Middle frontal gyrus (tissue), 1 donor: ENCODE data around the gene KLK7.

Experiments
- DNase-seq: peaks from one replicate; pipeline ENCODE4 v3.0.0-alpha.2; 2015; ENCODE audit warnings: low spot score; ENCODE audit errors: extremely low spot score

The KLK7 gene

DNA sequence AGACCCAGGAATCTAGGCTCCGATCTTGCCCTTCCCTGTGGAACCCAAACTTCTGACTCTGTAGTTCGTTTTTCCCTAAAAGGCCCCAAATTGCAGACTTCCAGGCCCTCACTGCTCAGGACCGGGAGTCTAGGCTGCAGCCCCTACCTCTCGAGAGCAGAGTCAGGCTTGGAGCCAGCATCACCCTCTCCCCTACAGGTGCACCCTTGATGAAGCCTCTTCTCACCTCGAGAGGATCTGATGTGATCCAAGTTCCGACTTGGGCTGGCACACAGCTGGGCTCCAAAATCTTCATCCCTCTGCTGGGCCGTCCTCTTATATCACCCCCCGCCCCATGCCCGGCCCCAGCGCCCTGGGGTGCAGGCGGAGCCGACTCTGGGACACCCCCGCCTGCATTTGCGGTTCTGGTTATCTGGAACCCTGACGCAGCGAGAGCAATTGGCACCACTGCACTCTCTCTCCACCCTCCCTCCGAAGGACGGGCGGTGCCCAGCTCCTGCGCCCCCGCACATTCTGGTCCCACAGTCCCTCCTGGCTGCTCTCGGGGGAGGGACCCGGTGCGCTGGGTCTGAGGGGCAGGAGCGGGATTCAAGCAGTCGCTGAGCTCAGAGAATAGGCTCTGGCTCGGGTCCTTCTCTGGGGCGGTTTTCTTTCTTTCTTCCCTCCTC, at the start of gene KLK7:
KLK7 (minus strand) TSS at position 293 of the 668 bp plus-strand sequence. CDS start 1,518 bp downstream, outside the sequence.
- DNase-seq = no peak

DNA sequence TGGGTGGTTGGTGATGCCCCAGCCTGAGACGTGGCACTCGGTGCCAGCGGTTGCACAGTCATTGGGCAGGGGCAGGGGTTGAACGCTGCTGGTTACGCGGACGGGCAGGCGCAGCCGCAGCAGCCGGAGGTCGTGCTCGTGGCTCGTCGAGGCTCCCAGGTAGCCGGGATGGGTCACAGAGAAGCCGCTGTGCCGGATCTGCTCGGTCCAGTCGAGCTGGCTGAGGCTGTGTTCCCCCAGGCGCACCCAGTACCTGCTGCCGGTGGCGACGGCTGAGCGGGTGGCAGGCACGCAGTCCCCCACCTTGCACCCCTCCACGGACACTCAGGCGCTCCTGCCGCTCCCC, 48.1 kb upstream of the KLK7 start:
- no peak for DNase-seq

DNA sequence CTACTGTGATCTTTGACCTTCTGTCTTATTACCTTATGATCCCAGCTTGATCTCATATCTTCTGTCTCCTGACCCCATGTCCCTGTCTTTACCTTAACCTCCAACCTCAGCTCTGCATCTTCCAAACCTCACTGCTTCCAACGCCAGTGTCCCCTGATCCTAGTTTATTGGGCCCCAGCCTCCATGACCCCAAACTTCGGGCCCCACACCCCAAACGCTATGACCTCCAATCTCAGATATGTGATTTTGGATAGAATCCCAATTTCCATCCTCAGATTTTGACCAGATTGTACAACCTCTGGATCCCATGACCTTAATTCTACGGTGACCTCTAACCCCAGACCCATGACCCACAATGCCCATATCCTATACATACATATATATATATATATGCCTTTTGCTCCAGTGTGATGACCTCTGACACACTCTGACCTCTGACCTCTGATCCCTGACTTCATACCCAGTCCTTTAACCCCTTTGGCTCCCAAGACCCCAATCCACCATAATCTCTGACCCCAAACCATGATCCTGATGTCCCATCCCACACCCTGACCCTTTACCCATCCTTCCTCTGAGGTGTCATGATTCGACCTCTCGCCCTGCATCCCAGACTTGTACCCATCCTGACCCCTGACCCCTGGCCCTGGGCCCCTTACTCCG, 47.6 kb upstream of the KLK7 start:
- DNase-seq = no peak

DNA sequence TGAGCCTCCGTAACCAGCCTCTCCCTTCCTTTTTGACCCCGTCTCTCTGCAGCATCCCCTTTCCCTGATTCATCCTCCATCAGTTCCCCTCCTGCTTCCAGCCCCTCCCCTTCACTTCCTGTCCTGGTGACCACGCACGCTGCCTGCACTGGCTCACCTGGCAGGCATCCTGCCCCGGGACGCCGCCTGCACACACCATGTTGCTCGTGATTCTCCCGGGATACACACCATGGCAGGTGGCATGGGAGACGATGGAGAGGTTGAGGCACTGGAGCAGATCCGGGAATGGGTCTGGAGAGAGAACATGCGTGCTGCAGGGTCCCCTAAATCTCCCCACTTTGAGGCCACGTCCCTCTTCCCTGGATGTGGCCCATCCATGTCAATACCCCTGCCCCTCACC, 46.9 kb upstream of the KLK7 start:
- no peak for DNase-seq

DNA sequence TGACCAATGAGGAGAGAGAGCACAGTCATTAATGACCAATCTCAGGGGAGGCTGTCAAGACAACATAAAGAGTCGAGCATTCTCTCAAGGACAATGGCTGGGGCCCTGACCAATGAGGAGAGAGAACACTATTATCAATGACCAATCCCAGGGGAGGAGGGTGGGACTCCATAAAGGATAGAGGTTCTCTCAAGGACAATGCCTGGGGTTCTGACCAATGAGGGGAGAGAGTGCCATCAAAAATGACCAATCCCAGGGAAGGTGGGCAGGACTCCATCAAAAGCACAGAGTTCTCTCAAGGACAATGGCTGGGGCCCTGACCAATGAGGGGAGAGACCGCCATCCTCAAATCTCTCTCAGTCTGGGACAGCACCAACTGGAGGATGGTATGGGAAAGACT, 46.0 kb upstream of the KLK7 start:
- DNase-seq = no peak

DNA sequence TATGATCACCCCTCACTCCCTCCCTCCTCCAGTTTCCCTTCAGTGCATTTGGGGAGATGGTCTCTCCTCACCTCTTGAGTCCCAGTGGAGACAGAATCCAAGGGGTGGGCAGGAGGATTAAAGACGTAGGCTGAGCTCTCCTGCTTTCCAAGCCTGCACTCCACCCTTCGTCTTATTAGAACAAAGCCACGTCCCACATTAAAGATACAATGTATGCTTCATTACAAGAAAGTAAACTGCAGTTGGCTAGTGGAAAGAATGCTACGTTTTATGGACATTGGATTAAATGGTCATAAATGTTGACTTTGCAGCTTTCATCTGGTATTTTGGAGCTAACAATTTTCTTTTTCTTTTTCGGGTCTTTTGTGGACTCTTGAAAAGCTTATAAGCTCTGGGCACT, 44.2 kb upstream of the KLK7 start:
- DNase-seq = no peak

DNA sequence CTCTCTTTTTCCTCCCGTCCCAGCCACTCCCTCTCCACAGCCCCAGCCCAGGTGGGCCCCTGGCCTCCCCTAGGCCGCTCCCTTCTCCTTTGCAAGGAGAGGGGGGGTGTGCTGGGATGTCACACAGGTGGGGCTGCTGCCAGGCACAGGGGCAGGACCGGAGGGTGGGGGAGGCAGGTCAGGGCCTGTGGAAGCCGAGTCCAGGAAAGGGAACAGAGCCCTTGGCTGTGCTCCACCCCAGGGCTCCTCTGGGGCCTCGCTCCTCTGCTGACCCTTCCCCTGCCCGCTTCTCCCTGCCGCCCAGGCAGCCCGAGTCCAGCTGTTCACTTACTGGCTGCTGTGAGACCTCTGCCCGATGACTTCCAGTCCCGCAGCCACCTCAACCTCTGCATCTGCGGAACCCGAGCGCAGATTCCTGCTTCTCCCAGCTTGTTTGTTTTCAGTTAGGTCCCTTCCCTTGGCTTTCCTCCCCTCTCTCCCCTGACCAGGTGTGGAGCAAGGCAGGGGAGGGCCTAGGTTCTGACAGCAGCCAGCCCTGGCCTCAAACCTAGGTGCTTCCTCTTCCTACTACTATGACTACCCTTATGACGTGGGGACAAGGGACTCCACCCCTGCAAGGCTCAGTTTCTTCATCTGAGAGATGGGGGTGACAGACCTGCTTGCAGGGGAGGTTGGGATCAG, 43.5 kb upstream of the KLK7 start:
- DNase-seq = no peak

DNA sequence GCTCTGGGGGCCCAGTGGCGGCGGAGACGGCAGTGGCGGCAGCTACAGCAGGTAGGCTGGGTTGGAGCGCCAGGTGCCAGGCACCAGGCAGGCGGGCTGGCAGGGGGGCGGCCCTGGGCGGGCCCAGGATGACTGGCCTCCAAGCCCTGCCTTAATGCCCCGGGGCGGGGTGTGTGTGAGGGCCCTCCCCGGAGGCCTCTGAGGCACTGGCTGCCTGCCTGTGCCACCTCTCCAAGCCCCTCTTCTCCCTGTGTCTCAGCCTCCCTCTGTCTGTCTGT, 42.8 kb upstream of the KLK7 start, which contains the start of gene KLK11:
KLK11 (minus strand) TSS at position 63 of the 278 bp plus-strand sequence. CDS start 985 bp downstream, outside the sequence.
- no peak for DNase-seq

DNA sequence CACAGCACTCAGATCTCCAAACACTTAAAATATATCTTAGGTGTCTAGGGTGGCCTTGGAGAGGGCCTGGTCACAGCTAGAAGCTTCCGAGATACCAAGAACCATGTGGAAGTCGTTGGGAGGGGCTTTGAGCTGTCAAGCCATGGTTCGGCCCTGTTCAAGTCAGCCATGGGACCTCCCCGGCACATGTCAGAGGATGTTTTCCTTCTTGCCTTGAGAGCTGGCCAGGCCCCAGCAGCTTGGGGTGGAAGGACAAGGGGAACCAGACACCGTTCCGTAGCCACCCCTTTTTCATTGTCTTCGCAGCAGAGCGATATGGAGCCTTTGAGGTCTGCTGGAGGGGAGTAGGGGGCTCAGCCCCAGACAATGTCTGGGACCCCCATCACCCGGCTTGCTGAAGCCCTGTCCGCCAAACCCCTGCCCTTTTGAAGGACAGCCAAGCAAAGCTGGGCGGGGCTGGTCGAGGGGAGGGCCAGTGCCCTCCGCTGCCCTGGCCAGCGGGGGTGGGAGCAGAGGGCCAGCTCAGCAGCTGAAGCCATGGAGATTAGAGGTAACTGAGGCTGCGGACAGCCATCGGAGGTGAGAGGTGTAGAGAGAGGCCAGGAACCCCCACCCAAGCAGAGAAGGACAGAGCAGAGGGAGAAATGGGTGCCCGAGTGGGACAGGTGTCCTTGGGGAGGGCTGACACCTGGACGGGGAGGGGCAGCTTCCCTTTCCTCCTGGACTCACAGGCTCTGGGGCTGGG, 42.3 kb upstream of the KLK7 start:
- DNase-seq = no peak

DNA sequence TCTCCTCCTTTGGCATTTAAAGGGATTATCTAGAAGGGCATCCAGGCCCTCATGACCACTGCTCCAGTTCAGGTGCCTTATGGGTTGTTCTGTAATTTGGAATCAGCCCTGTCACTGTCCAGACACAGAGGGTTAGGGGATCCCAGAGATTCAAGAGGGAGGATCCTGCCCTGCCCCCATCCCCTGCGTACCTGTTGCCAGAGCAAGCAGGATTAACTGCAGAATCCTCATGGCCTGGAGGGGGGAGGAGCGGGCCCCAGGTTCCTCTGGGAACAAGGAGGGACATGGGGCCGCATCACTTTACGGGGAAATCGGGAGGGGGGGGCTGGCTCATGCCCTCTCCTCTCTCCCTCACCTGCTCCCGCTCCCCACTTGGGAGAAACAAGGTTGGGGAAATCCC, 41.7 kb upstream of the KLK7 start:
- DNase-seq = no peak

DNA sequence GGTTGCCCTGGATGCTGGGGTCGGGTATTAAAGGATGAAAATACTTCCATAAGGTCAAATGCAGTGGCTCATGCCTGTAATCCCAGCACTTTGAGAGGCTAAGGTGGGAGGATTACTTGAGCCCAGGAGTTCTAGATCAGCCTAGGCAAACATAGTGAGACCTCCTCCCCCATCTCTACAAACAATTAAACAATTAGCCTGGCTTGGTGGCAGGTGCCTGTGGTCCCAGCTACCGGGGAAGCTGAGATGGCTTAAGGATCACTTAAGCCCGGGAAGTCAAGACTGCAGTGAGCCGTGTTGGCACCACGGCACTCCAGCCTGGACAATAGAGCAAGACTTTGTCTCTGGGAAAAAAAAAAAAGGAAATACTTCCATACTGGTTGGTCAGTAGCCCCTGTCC, 41.2 kb upstream of the KLK7 start:
- DNase-seq = no peak

DNA sequence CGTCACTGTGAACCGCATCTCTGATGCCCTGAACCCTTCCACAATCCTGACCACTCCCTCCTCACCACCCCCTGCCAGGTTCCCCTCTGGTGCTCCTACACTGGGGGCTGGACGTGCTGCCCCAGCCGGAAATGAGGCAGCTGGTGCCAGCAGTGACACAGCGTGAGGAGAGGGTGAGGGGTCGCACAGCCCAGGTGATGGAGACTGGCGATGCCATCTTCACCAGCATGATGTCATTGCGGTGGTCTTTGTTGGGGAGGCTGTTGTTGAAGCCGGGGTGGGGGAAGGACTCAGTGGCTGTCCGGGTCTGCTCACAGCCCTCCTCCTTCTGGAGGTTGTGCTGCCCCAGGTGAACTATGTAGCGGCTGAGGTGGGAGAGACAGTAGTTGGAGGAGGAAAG, 40.2 kb upstream of the KLK7 start:
- no peak for DNase-seq

DNA sequence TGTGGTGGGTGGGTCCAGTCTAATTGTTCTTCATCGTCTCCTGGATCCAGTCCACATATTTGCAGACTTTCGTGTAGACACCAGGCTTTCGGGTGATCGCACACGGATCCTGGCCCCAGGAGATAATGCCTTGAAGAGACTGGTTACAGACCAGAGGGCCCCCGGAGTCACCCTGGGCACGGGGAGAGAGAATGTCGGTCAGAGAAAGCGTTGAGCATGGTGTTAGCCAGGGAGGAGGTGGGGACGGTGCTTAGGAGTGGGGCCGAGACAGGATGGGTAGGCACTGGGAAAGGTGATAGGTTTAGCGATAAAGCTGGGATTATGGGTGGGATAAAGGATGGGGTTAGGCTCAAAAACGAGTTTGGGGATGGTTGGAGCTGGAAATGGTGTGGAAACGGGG, 38.8 kb upstream of the KLK7 start:
- no peak for DNase-seq

DNA sequence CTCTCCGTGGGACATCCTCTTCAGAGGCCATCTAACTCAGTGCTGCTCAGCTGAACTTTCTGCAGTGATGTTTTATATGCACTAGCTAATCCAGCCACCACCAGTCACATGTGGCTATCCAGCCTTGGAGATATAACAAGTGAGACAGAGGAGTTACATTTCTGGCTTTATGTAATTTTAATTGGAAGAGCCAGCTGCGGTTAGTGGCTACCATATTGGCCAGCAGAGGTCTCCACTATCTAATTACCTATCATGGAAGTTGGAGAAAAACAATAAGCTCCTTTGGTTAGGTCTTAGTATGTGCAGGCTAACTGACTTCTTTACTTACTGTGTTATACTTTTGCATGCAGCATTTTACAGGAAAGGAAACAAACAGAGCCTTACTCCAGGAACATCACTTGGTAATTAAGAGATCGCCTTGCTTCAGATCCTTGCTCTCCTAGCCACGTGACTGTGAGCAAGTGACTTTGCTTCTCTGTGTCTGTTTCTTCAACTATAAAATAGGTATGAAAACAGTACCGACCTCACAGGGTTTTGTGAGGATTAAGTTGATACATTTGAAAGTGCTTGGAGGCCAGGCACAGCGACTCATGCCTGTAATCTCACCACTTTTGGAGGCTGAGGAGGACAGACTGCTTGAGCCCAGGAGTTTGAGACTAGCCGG, 37.4 kb upstream of the KLK7 start:
- peak; percentile 3 for DNase-seq

DNA sequence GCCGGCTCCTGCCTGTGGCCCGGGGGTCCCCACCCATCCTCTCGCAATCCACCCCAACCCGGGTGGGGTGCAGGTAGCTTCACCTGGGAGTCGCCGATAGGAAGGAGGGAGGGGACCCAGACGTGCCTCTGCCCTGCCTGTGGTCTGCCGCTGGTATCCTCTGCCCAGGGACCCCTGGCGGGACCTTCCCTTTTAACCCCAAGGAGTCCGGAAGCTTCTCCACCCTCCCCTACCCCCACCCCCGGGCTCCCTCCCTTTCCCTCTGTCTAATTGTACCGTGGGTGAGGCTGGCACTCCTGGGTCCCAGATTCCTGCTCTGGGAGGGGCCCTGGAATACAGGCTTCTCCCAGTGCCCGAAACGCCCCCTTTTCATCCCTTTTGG, 35.8 kb upstream of the KLK7 start, which contains the start of gene KLK10:
KLK10 (minus strand) TSS at position 166 of the 382 bp plus-strand sequence. CDS start 579 bp downstream, outside the sequence.
- DNase-seq = no peak

DNA sequence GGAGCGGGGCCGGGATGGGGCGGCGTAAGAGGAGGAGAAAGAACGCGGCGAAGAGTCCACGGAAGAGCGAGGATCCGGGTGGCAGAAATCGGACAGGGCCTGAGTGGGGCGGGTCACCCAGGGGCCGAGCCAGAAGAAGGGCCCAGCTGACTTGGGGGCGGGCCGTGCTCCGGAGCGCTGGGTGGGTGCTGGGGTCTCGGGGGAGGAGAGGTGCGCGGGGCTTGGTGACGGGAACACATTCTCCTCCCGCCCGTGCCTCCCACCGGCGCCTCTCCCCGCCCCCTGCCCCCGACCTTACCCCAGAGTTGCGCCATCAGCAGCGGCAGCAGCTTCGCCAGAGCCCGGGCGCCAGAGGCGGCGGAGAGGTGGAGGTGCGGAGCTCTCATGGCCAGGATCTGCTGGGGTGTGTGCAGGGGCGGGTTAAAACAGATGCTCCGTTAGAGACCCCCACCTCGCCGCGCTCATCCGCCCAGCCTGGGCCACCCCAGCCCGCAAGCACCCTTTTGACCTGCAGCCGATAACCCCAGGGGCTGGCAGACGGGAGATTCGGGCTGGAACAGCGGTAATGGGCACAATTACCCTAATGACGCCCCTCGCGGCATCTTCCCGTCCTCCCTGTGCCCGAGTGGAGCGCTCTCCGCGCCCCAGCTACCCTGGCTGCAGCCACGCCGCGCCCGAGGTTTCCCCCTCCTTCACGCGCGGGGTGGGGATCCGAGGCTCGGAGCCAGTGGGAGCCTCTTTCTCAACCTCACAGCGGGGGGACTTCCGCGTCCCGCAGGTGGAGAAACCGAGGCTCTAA, 35.2 kb upstream of the KLK7 start:
- no peak for DNase-seq

DNA sequence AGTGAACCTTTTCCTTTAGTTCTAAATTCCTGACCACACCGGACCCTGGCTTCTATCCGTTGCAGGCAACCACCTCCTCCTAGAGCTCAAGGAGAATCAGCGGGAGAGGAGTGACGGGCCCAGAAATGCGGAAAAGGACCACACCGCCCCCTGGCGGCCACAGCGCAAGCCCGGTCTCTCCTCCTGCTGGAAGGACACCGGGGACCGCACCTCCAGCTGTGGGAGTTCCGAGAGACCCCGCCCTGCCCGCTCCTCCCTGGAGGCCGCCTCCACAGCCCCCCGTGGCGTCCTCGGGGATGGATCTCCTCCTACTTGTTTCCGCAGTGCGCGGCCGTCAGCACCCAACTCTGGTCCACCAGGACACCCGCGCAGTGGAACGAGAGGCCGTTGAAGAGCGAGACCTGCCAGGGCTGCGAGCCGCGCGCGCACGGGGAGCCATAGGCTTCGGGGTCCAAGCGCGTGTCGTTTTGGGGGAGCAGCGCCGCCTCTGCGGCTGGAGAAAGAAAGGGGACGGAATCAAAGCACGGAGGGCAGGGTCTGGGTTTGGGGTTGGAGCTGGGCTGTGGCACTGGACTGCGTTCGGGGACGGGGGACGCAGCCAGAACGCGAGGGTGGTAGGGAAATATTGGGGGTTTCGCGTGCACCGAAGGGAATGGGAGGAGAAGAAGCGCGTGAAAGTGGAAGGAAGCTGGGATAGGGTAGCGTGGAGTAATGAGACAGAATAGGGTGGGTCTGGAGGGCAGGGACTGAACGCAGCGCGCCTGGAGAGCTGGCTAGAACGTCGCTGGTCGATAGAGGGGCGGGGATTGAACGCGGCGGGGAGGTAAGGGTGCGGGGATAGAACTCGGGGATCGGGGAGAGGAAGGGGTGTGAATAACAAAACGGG, 33.3 kb upstream of the KLK7 start:
- DNase-seq = peak; percentile 4

DNA sequence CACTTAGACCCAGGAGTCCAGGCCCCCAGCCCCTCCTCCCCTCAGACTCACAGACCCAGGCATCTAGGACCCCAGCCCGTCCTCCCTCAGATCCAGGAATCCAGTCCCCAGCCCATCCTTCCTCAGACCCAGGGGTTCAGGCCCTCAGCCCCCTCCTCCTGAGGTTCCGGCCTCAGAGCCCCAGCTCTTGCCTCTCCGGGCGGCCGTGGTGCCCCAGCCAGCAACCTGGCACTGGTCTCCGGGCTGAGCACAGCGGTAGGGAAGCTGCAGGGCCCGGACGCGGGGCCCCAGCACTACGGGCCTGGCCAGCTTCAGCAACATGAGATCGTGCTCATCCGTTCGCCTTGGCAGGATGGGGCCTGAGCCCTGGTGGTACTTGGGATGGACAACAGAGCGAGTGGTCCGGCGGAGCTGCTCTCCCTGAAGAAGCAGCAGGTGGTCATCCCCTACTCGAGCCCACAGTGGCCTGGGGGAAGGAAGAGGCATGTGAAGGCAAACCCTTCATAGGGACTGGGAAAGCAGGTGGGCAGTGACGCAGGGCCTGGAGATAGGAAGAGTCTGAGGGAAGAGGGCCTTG, 32.1 kb upstream of the KLK7 start:
- no peak for DNase-seq

DNA sequence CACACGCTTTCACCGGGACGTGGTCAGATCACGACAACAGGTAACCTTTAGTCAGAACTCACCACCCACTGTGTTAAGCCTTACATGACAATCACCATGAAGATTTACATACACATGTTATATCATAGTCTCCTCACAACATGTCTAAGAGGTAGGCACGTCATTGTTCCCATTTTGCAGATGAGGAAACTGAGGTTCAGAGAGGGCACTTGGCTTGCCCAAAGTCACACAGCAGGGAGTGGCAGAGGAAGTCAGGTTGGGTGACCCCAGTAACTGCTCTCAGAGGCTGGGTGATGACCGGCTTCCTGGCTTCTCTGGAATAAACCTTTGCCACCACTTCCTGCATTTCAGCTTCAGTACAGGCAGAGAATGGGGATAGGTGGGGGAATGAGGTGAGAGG, 30.5 kb upstream of the KLK7 start:
- no peak for DNase-seq
